ENCODE results near the gene CALN1.
"Not testable (repeated sequence)": the region's sequence is repeated elsewhere in the genome, so short reads cannot be mapped to it uniquely, and the experiment has no call there.

CALN1 gene

GRCh38 chr7:72065764-72066163, 346.4 kb downstream of the CALN1 start:
- H3K14ac ChIP-seq (ENCODE audit: low read length in 2 of 2); H3K9ac ChIP-seq (ENCODE audit: low read length); H3K4me1 ChIP-seq (ENCODE audit: control insufficient read depth, insufficient read depth, low read depth, low read length); H3K27ac ChIP-seq (ENCODE audit: low read length, poor library complexity, severe bottlenecking); H3K18ac ChIP-seq (ENCODE audit: low read depth in 1 of 2, low read length in 2 of 2); H2AK5ac ChIP-seq (ENCODE audit: low read length, severe bottlenecking); H3K23ac ChIP-seq (ENCODE audit: low read length in 2 of 2); H3K9me3 ChIP-seq (ENCODE audit: control insufficient read depth, low read length); H3K4me2 ChIP-seq (ENCODE audit: low read length, poor library complexity, severe bottlenecking); H3K4ac ChIP-seq (ENCODE audit: low read depth in 1 of 2, low read length in 2 of 2); H3K79me1 ChIP-seq (replicated peaks; ENCODE audit: low read length, poor library complexity, severe bottlenecking); DNase-seq; H2BK15ac ChIP-seq (ENCODE audit: low read depth, poor library complexity, severe bottlenecking); H4K91ac ChIP-seq (ENCODE audit: low read length); H2BK12ac ChIP-seq (ENCODE audit: low read length in 2 of 2); H4K8ac ChIP-seq (ENCODE audit: low read length); H3K4me3 ChIP-seq (ENCODE audit: insufficient read depth in 1 of 2, low read depth in 1 of 2, low read length in 2 of 2); H2AFZ ChIP-seq (ENCODE audit: low read depth, low read length); H3K27me3 ChIP-seq (ENCODE audit: control insufficient read depth in 1 of 2, insufficient read depth in 1 of 2, low read length in 2 of 2); H2BK5ac ChIP-seq (ENCODE audit: low read depth, low read length, poor library complexity, severe bottlenecking); H2BK120ac ChIP-seq (ENCODE audit: low read depth, low read length); H3K36me3 ChIP-seq (ENCODE audit: control insufficient read depth in 1 of 2, insufficient read depth in 2 of 2, low read depth in 1 of 2, low read length in 2 of 2): not testable (repeated sequence)
- no CpG with 5 or more reads among the region's 1 CpG for WGBS

DNA sequence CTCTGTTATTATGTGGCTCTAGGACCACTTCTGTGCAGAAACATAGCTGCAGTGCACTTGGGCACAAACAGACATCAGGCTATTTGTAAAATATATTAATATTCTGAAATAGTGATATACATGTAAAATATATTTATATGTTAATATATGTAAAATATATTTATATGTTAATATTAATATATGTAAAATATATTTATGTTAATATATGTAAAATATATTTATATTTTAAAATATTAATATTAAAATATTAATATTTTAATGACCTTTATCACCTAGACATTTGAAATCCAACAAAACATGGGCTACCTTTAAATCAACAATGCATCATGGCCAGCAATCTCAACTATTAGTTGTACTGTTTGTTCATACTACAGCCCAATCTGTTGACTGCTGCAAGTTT, 347.2 kb downstream of the CALN1 start:
- Histone ChIP-seq H2BK12ac (ENCODE audit: low read length in 2 of 2) (no peak overlapping the region), H3K4me1 (ENCODE audit: control insufficient read depth, insufficient read depth, low read depth, low read length) (no peaks in the 10 kb centered on the region), H3K27me3 (ENCODE audit: control insufficient read depth in 1 of 2, insufficient read depth in 1 of 2, low read length in 2 of 2) (no peaks in the 10 kb centered on the region), H4K8ac (ENCODE audit: low read length) (no peak overlapping the region), H3K23ac (ENCODE audit: low read length in 2 of 2) (no peak overlapping the region), H3K79me1 (replicated peaks; ENCODE audit: low read length, poor library complexity, severe bottlenecking) (no peaks in the 10 kb centered on the region), H2AFZ (ENCODE audit: low read depth, low read length) (no peak overlapping the region), H3K14ac (ENCODE audit: low read length in 2 of 2) (no peak overlapping the region), H3K9me3 (ENCODE audit: control insufficient read depth, low read length) (peaks cover 10% of the 10 kb centered on the region), H2BK120ac (ENCODE audit: low read depth, low read length) (no peak overlapping the region), H3K4me2 (ENCODE audit: low read length, poor library complexity, severe bottlenecking) (no peak overlapping the region), H2BK5ac (ENCODE audit: low read depth, low read length, poor library complexity, severe bottlenecking) (no peak overlapping the region), H3K36me3 (ENCODE audit: control insufficient read depth in 1 of 2, insufficient read depth in 2 of 2, low read depth in 1 of 2, low read length in 2 of 2) (no peaks in the 10 kb centered on the region), H2BK15ac (ENCODE audit: low read depth, poor library complexity, severe bottlenecking) (no peak overlapping the region), H4K91ac (ENCODE audit: low read length) (no peak overlapping the region), H3K9ac (ENCODE audit: low read length) (no peak overlapping the region), H3K27ac (ENCODE audit: low read length, poor library complexity, severe bottlenecking) (no peak overlapping the region), H3K4ac (ENCODE audit: low read depth in 1 of 2, low read length in 2 of 2) (no peak overlapping the region), H3K4me3 (ENCODE audit: insufficient read depth in 1 of 2, low read depth in 1 of 2, low read length in 2 of 2) (no peak overlapping the region), H3K18ac (ENCODE audit: low read depth in 1 of 2, low read length in 2 of 2) (no peak overlapping the region), H2AK5ac (ENCODE audit: low read length, severe bottlenecking) (no peak overlapping the region)
- no peak for DNase-seq

- Histone ChIP-seq H2AFZ (ENCODE audit: low read depth, low read length) (no peak overlapping the region), H3K4me1 (ENCODE audit: control insufficient read depth, insufficient read depth, low read depth, low read length) (no peaks in the 10 kb centered on the region), H2BK12ac (ENCODE audit: low read length in 2 of 2) (no peak overlapping the region), H3K23ac (ENCODE audit: low read length in 2 of 2) (no peak overlapping the region), H2BK5ac (ENCODE audit: low read depth, low read length, poor library complexity, severe bottlenecking) (no peak overlapping the region), H3K9me3 (ENCODE audit: control insufficient read depth, low read length) (peaks cover 3% of the 10 kb centered on the region), H4K8ac (ENCODE audit: low read length) (no peak overlapping the region), H3K4me2 (ENCODE audit: low read length, poor library complexity, severe bottlenecking) (no peak overlapping the region), H2BK15ac (ENCODE audit: low read depth, poor library complexity, severe bottlenecking) (no peak overlapping the region), H3K9ac (ENCODE audit: low read length) (no peak overlapping the region), H4K91ac (ENCODE audit: low read length) (no peak overlapping the region), H3K36me3 (ENCODE audit: control insufficient read depth in 1 of 2, insufficient read depth in 2 of 2, low read depth in 1 of 2, low read length in 2 of 2) (no peaks in the 10 kb centered on the region), H3K27ac (ENCODE audit: low read length, poor library complexity, severe bottlenecking) (no peak overlapping the region), H3K4me3 (ENCODE audit: insufficient read depth in 1 of 2, low read depth in 1 of 2, low read length in 2 of 2) (no peak overlapping the region), H3K14ac (ENCODE audit: low read length in 2 of 2) (no peak overlapping the region), H2BK120ac (ENCODE audit: low read depth, low read length) (no peak overlapping the region), H2AK5ac (ENCODE audit: low read length, severe bottlenecking) (no peak overlapping the region), H3K27me3 (ENCODE audit: control insufficient read depth in 1 of 2, insufficient read depth in 1 of 2, low read length in 2 of 2) (no peaks in the 10 kb centered on the region), H3K4ac (ENCODE audit: low read depth in 1 of 2, low read length in 2 of 2) (no peak overlapping the region), H3K18ac (ENCODE audit: low read depth in 1 of 2, low read length in 2 of 2) (no peak overlapping the region), H3K79me1 (replicated peaks; ENCODE audit: low read length, poor library complexity, severe bottlenecking) (no peaks in the 10 kb centered on the region)
- no peak for DNase-seq
Measured at GRCh38 chr7:72063330-72063729, 348.8 kb downstream of the CALN1 start.

- H3K9ac ChIP-seq (ENCODE audit: low read length): no peak overlapping the region
- no peaks in the 10 kb centered on the region for H3K4me1 ChIP-seq (ENCODE audit: control insufficient read depth, insufficient read depth, low read depth, low read length)
- H2AK5ac ChIP-seq (ENCODE audit: low read length, severe bottlenecking): no peak overlapping the region
- H2BK12ac ChIP-seq (ENCODE audit: low read length in 2 of 2): no peak overlapping the region
- H3K79me1 ChIP-seq (replicated peaks; ENCODE audit: low read length, poor library complexity, severe bottlenecking): no peaks in the 10 kb centered on the region
- H3K4me3 ChIP-seq (ENCODE audit: insufficient read depth in 1 of 2, low read depth in 1 of 2, low read length in 2 of 2): no peak overlapping the region
- peaks cover 3% of the 10 kb centered on the region for H3K9me3 ChIP-seq (ENCODE audit: control insufficient read depth, low read length)
- H3K23ac ChIP-seq (ENCODE audit: low read length in 2 of 2): no peak overlapping the region
- no peak overlapping the region for H3K14ac ChIP-seq (ENCODE audit: low read length in 2 of 2)
- H2BK5ac ChIP-seq (ENCODE audit: low read depth, low read length, poor library complexity, severe bottlenecking): no peak overlapping the region
- H3K18ac ChIP-seq (ENCODE audit: low read depth in 1 of 2, low read length in 2 of 2): no peak overlapping the region
- no peak overlapping the region for H2BK15ac ChIP-seq (ENCODE audit: low read depth, poor library complexity, severe bottlenecking)
- no peak overlapping the region for H4K91ac ChIP-seq (ENCODE audit: low read length)
- H3K36me3 ChIP-seq (ENCODE audit: control insufficient read depth in 1 of 2, insufficient read depth in 2 of 2, low read depth in 1 of 2, low read length in 2 of 2): no peaks in the 10 kb centered on the region
- H2AFZ ChIP-seq (ENCODE audit: low read depth, low read length): no peak overlapping the region
- no peak overlapping the region for H4K8ac ChIP-seq (ENCODE audit: low read length)
- no peaks in the 10 kb centered on the region for H3K27me3 ChIP-seq (ENCODE audit: control insufficient read depth in 1 of 2, insufficient read depth in 1 of 2, low read length in 2 of 2)
- H3K27ac ChIP-seq (ENCODE audit: low read length, poor library complexity, severe bottlenecking): no peak overlapping the region
- WGBS: 33% methylated on average over 1 of the region's 1 CpG
- no peak overlapping the region for H3K4me2 ChIP-seq (ENCODE audit: low read length, poor library complexity, severe bottlenecking)
- no peak overlapping the region for H3K4ac ChIP-seq (ENCODE audit: low read depth in 1 of 2, low read length in 2 of 2)
- no peak overlapping the region for H2BK120ac ChIP-seq (ENCODE audit: low read depth, low read length)
- DNase-seq: no peak
Measured at GRCh38 chr7:72062666-72063065, 349.5 kb downstream of the CALN1 start.
